ENCODE results near the gene RGS7BP.

RGS7BP gene

GRCh38 chr5:64505769-64506566, at the start of gene RGS7BP:
RGS7BP (plus strand) TSS chr5:64506015; CDS start chr5:64506625, 610 bp downstream.
- no peak for DNase-seq (ENCODE audit: low read depth)
- no peak within 1 kb of the TSS for H3K4me3 ChIP-seq (ENCODE audit: low read depth, low read length)
- TF ChIP-seq CTCF (IDR thresholded peaks at IDR 0.05; ENCODE audit: low read depth, low read length, missing control alignments) = no peak

- no peak for TF ChIP-seq CTCF (IDR thresholded peaks at IDR 0.05; ENCODE audit: low read depth, low read length, missing control alignments)
- DNase-seq (ENCODE audit: low read depth) = no peak
- no peak overlapping the region for H3K4me3 ChIP-seq (ENCODE audit: low read depth, low read length)
Measured at GRCh38 chr5:64457846-64458245, 48.0 kb upstream of the RGS7BP start.

DNA sequence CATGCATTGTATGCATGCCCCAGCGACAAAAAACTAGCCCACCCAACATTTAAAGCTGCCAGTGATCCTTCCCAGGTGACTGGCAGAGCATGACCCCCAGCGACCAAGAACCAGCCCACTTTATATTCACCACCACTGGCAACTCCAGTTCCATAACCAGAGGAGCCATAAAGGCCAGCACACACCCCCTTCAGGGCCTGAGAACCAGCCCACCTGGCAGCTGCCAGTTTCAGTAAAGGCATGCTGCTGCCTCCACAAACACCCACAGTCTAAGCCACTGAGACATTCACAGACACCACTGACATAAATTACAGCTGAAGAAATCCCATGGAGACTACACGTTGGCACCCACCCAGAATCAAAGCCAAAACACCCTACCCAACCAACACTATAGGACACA, 46.9 kb upstream of the RGS7BP start:
- DNase-seq (ENCODE audit: low read depth) = no peak
- no peak overlapping the region for H3K4me3 ChIP-seq (ENCODE audit: low read depth, low read length)
- TF ChIP-seq CTCF (IDR thresholded peaks at IDR 0.05; ENCODE audit: low read depth, low read length, missing control alignments) = no peak

DNA sequence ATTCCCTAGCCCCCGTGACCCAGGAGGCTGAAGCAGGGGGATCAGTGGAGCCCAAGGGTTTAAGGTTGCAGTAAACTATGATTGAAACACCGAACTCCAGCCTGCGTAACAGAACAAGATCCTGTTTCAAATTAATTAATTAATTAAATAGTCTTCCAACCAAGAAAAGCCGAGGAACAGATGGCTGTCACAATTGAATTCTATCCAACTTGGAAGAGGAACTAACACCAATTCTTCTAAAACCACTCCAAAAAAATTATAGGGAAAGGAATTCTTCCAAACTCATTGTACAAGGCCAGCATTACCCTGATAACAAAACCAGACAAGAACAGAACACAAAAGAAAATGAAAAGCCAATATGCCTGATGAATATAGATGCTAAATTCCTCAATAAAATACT, 43.4 kb upstream of the RGS7BP start:
- no peak overlapping the region for H3K4me3 ChIP-seq (ENCODE audit: low read depth, low read length)
- no peak for DNase-seq (ENCODE audit: low read depth)
- TF ChIP-seq CTCF (IDR thresholded peaks at IDR 0.05; ENCODE audit: low read depth, low read length, missing control alignments) = no peak

DNA sequence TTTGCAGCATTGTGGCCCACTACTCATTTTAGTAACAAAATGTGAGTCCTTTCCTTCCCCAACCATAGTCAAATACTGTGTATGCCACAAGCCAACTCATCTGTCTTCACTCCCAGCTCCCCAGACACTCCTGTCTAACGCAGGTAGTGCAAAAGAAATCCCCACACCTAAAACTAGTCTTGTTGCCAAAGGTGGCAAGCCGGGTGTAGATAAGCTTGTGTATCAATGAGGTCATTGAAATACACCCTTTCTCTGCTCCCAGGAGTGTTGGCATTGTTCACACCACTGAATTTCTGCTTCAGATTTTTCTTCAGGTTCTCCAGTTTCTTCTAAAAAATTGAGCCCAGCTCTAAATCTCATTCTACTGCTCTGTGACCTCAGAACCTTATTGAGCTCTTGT, 19.7 kb upstream of the RGS7BP start:
- DNase-seq (ENCODE audit: low read depth) = no peak
- H3K4me3 ChIP-seq (ENCODE audit: low read depth, low read length) = no peak overlapping the region
- TF ChIP-seq CTCF (IDR thresholded peaks at IDR 0.05; ENCODE audit: low read depth, low read length, missing control alignments) = no peak

DNA sequence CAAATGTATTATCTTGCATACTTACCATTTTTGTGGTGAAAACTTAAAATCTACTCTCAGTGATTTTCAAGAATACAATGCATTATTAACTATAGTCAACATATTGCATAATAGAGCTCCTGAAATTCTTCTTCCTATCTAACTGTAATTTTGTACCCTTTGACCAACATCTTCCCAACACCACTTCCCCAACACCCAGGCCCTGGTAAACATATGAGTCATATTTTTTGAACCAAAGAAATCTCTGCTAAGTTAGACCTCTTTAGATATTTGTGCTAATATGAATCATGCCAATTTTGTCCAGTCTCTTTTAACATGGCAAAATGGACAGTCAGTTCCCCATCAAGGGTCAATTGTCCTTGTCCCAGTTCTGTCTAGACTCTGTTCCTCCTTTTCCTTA, 18.5 kb upstream of the RGS7BP start:
- no peak overlapping the region for H3K4me3 ChIP-seq (ENCODE audit: low read depth, low read length)
- no peak for TF ChIP-seq CTCF (IDR thresholded peaks at IDR 0.05; ENCODE audit: low read depth, low read length, missing control alignments)
- DNase-seq (ENCODE audit: low read depth) = no peak

DNA sequence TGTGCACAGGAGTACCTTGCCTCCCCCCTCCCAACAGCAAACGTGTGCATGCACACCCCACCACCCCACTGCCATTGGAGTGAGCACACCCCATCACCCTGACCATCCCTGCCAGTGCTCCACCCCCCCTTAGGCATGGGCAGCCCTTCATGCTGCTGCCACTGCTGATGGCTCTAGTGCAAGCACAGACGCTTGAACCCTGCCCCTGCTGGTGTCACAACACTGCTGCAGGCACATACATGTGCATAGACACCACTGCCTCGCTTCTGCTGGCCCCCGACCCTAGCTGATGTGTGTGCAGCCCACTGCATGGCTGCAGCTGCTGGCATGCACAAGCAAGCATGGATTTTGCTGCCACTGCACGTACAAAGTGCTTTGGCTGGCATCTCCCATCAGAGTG, 16.0 kb upstream of the RGS7BP start:
- no peak for TF ChIP-seq CTCF (IDR thresholded peaks at IDR 0.05; ENCODE audit: low read depth, low read length, missing control alignments)
- H3K4me3 ChIP-seq (ENCODE audit: low read depth, low read length) = no peak overlapping the region
- no peak for DNase-seq (ENCODE audit: low read depth)
